Endothelial cell of umbilical vein (primary cell): ENCODE measurements around the gene SH3PXD2B.

ENCODE experiments used
- EZH2 ChIP-seq: IDR thresholded peaks from 2 replicates; pipeline ENCODE4 v1.6.1; 2012; ENCODE audit warnings: borderline replicate concordance, low read depth, mild to moderate bottlenecking, moderate library complexity, low read length, inconsistent platforms; ENCODE audit not compliant: severe bottlenecking
- JUN ChIP-seq: IDR thresholded peaks from 2 replicates; pipeline ENCODE4 v1.6.1; 2011; ENCODE audit warnings: borderline replicate concordance, low read depth; ENCODE audit not compliant: insufficient read length, insufficient read depth
- MYC ChIP-seq: IDR thresholded peaks from one replicate; pipeline ENCODE4 v1.6.1; 2011; ENCODE audit warnings: mild to moderate bottlenecking, low read depth, low read length
- POLR2A ChIP-seq: IDR thresholded peaks from 2 replicates; pipeline ENCODE4 v1.6.1; 2012; ENCODE audit warnings: low read depth, mild to moderate bottlenecking, control low read depth, low read length
- POLR2AphosphoS5 ChIP-seq: IDR thresholded peaks from 2 replicates; pipeline ENCODE4 v1.6.1; 2012; ENCODE audit warnings: low read depth, mild to moderate bottlenecking, control low read depth, low read length, moderate library complexity; ENCODE audit not compliant: insufficient read depth
- TF ChIP-seq, protein P1 (sequence below), 2 donors: IDR thresholded peaks; 1 replicate in 1 of 2; 2 replicates in 1 of 2; pipeline ENCODE4 v1.5.1; 2011; ENCODE audit warnings: low read length in 2 of 2, mild to moderate bottlenecking in 2 of 2, moderate library complexity in 2 of 2, control low read depth in 1 of 2, inconsistent platforms in 1 of 2, low read depth in 1 of 2; ENCODE audit not compliant: insufficient read depth in 1 of 2; ENCODE audit errors: extremely low read depth in 1 of 2
- TF ChIP-seq, protein P2 (sequence below): IDR thresholded peaks from 2 replicates; pipeline ENCODE4 v1.6.1; 2011; ENCODE audit not compliant: insufficient read depth, insufficient read length

DNA sequence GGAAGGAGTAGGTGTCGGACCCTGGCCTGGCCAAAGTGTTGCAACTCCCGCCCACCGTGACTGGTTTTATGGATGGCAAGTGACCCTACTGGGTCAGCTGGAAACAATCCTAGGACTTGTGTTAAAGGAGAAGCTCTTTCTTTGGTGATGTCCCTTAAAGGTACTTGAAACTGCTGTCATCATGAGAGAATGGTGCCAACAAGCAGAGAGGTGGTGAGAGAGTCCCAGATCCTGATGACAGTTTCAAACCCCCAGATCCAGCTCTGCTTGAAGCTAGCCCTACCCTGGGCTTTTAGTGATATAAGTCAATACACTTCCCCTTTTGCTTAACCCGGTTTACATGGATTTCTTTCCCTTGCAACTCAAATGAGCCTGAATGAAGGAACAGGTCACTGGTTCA, 98.3 kb downstream of the SH3PXD2B start:
- TF ChIP-seq POLR2A (no peak), EZH2 (no peak), POLR2AphosphoS5 (no peak), MYC (no peak), JUN (no peak)
- TF ChIP-seq, protein P1, sequence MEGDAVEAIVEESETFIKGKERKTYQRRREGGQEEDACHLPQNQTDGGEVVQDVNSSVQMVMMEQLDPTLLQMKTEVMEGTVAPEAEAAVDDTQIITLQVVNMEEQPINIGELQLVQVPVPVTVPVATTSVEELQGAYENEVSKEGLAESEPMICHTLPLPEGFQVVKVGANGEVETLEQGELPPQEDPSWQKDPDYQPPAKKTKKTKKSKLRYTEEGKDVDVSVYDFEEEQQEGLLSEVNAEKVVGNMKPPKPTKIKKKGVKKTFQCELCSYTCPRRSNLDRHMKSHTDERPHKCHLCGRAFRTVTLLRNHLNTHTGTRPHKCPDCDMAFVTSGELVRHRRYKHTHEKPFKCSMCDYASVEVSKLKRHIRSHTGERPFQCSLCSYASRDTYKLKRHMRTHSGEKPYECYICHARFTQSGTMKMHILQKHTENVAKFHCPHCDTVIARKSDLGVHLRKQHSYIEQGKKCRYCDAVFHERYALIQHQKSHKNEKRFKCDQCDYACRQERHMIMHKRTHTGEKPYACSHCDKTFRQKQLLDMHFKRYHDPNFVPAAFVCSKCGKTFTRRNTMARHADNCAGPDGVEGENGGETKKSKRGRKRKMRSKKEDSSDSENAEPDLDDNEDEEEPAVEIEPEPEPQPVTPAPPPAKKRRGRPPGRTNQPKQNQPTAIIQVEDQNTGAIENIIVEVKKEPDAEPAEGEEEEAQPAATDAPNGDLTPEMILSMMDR (IDR thresholded peaks at IDR 0.05; ENCODE audit: extremely low read depth in 1 of 2, insufficient read depth in 1 of 2, low read depth in 1 of 2, low read length in 2 of 2), result no peak
- TF ChIP-seq, protein P2, sequence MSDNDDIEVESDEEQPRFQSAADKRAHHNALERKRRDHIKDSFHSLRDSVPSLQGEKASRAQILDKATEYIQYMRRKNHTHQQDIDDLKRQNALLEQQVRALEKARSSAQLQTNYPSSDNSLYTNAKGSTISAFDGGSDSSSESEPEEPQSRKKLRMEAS, result no peak
